OCI-LY1 (cell line): ENCODE measurements around the gene LZTS3.

ENCODE experiments used
- CTCF ChIP-seq: fragments of 200-600 bp; sonication (generic), shearing (Covaris generic); IDR thresholded peaks from 2 replicates; pipeline ENCODE4 v1.5.1; 2017; ENCODE audit warnings: mild to moderate bottlenecking, antibody characterized with exemption, low read length, moderate library complexity, mixed read lengths
- EZH2 ChIP-seq: fragments of 200-600 bp; sonication (generic), shearing (Covaris generic); IDR thresholded peaks from 2 replicates; pipeline ENCODE4 v1.8.0; 2017; ENCODE audit warnings: borderline replicate concordance, mixed run types, mild to moderate bottlenecking, antibody characterized with exemption, low read length, moderate library complexity, mixed read lengths

GRCh38 chr20:3160418-3160817, 12.9 kb downstream of the LZTS3 start:
- TF ChIP-seq EZH2: no peak
- no peak for TF ChIP-seq CTCF
